GM21529 (cell line): ENCODE data around the gene RASSF4.
A peak's percentile ranks its signal among the peaks of the same experiment; 100 is the strongest.

ENCODE experiments used
- ATAC-seq: cut with Tn5 transposase; IDR thresholded peaks from one replicate; pipeline ENCODE4 v1.9.1; 2021; ENCODE audit not compliant: unreplicated experiment

The RASSF4 gene

GRCh38 chr10:44947371-44948152, 12.0 kb upstream of the RASSF4 start:
- peak; percentile 69 for ATAC-seq

- ATAC-seq = no peak
These were observed 11.0 kb upstream of the RASSF4 start for GRCh38 chr10:44948642-44949041.

GRCh38 chr10:44949127-44949802, 10.3 kb upstream of the RASSF4 start:
- ATAC-seq = no peak

- ATAC-seq = no peak
These were observed 9.7 kb upstream of the RASSF4 start for GRCh38 chr10:44949915-44950314.

- ATAC-seq = peak; percentile 35
These were observed 9.0 kb upstream of the RASSF4 start for GRCh38 chr10:44950326-44951225.

- ATAC-seq = no peak
These were observed 7.9 kb upstream of the RASSF4 start for GRCh38 chr10:44951576-44952226.

- no peak for ATAC-seq
These were observed 6.8 kb upstream of the RASSF4 start for GRCh38 chr10:44952779-44953231.

GRCh38 chr10:44954042-44954441, 5.6 kb upstream of the RASSF4 start:
- ATAC-seq = no peak

GRCh38 chr10:44954962-44955361, 4.6 kb upstream of the RASSF4 start:
- ATAC-seq = no peak

GRCh38 chr10:44955413-44956070, 4.1 kb upstream of the RASSF4 start:
- ATAC-seq = no peak

GRCh38 chr10:44956226-44956625, 3.4 kb upstream of the RASSF4 start:
- ATAC-seq = no peak

GRCh38 chr10:44956717-44957706, 2.6 kb upstream of the RASSF4 start:
- ATAC-seq = no peak

GRCh38 chr10:44958196-44958897, 1.3 kb upstream of the RASSF4 start:
- ATAC-seq = no peak

GRCh38 chr10:44958898-44959246, 730 bp upstream of the RASSF4 start:
- no peak for ATAC-seq

GRCh38 chr10:44960088-44960460, 472 bp downstream of the RASSF4 start:
- ATAC-seq = no peak

GRCh38 chr10:44960482-44961229, 1.1 kb downstream of the RASSF4 start:
- no peak for ATAC-seq

GRCh38 chr10:44961230-44961571, 1.6 kb downstream of the RASSF4 start:
- no peak for ATAC-seq
